Measurements from ENCODE around the gene STYK1. TPM values are rescaled to one million over a fixed set of nuclear protein-coding genes. Genes with fewer than 3 reads are reported as not detected.

Gene STYK1, protein sequence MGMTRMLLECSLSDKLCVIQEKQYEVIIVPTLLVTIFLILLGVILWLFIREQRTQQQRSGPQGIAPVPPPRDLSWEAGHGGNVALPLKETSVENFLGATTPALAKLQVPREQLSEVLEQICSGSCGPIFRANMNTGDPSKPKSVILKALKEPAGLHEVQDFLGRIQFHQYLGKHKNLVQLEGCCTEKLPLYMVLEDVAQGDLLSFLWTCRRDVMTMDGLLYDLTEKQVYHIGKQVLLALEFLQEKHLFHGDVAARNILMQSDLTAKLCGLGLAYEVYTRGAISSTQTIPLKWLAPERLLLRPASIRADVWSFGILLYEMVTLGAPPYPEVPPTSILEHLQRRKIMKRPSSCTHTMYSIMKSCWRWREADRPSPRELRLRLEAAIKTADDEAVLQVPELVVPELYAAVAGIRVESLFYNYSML
- 5.7 TPM for total RNA-seq

DNA sequence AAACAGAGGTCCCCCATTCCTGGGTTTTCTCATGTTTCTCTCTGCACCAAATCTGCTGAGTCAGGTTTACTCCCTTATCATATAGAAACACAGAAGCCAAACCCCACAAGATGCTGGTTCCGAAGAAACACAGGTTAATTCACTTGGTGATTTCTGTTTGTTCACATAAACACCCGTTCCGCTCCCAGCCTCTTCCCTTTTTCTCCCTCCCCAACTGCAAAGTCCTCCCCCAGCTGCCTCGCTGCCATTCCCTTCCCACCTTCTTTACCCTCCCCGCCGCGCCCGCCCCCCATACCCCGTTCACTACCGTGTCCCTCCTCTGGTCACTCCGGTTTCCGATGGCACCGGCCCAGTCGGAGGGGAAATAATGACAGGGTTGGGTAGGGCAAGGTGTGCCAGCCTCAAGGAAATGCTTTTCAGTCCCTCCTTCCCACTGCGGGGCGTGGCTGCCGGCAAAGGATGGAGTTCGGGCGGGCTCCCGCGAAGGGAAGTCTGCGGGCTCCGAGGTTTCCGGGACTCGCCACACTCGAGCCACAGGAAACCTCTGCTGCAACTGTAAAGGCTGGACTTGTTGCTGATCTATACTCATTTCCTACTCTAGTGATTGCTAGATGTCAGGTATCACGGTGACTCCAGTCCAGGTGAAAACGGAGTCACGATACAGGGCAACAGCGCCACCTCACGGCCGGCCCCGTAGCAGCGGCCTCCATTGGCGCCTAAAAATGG is at the start of gene STYK1:
Gene STYK1, minus strand, starts transcription at position 394 of the 726 bp plus-strand sequence. CDS start 39,434 bp downstream, outside the sequence.
- peak; percentile 95 for ATAC-seq

DNA sequence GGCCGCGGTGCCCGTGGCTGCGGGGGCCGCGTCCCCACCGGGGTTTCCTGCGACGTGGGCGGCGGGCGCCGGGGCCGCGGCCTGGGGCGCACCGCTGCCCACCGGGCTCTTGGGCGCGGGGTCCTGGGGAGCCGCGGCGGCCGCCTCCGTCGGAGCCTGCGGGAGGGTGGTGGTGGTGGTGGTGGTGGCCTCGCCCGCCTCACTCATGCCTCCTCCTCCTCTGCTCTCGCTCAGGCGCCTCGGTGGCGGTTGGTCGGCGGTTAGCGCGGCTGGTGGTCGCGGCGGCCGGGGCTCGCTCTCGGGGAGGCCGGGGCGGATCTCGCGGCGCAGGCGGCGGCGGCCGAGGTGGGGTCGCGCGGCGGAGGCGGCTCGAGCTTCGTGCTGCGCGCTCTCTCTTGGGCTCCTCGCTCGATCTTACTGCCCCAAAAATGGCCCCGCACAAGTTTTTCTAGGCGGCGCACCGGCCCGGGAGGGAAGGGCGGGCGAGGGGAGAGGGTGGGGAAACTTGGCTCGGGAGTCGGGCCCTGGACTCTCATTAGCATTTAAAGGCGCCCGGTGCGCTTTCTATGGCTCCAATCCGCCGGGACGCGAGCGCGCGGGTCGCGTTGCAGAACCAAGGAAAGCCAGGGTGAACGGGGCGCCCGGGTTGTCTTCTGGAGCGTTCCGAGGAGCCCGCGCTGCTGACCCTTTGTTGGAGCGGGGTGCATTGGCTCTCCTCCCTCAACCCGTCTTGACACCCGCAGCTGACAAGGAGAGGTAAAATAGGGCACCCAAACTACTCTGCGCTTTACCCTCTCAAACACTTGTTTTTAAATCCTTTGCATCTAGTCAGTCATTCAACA is 49.3 kb upstream of the STYK1 start, which contains the start of gene YBX3:
Gene YBX3, minus strand, starts transcription at position 419 of the 842 bp plus-strand sequence. Its CDS starts 212 bp downstream, at position 207.
- ATAC-seq: peak; percentile 67

DNA sequence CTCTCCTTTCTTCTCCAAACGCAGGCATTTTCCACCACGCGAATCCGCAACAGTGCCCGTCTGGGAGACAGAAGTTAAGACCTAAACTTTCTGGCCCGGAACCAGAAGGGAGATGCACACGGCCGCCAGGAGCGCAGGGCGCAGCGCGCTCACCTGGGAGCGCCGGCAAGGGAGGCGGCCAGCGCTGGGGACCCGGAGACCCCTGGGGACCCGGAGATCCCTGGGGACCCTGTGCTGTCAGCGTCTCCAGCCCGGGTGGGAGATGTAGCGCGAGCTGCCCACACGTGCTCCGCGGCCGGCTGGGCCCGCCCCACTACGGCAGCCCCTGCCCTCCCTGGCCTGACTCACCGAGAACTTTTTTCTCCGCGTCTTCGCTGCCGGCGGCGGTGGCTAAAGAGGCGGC is 48.7 kb upstream of the STYK1 start:
- ATAC-seq: peak; percentile 64

DNA sequence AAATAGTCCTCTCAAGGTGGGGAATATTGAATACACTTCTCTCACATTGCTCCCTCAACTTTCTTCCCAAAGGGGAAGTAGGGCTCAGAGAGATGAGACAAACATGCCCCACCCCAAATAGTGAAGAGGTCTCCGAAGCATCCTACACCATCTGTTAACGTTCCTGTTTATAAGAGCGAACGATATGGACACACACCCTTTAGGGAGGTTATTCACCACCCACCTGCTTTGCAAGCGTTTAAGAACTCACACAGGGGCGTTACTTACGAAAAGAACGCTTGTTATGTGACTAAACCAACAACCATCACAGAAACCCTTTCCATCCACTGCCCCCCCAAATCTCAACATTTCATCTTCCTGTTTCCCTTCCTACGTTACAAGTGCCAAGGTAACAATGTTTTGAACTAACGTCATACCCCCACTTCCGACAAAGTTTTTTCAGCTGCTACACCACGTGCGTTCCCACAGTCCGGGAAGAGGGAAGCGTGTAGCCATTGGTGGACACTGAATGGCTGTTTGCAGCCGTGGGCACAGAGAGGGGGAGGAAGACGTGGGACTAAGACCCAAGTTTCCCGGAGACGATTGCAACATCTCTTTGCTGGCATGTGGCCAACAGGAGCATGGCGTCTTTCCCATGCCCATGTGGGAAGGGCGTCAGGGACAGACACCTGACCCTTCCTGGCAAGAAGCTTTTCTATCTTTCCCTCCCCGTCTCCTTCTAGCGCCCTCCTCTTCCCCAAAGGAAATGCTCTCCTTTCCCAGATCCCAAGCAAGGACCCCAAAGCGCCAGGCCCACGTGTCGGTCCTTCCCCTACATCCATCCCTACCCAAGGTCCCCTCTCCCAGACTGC is 48.0 kb upstream of the STYK1 start:
- peak; percentile 80 for ATAC-seq

DNA sequence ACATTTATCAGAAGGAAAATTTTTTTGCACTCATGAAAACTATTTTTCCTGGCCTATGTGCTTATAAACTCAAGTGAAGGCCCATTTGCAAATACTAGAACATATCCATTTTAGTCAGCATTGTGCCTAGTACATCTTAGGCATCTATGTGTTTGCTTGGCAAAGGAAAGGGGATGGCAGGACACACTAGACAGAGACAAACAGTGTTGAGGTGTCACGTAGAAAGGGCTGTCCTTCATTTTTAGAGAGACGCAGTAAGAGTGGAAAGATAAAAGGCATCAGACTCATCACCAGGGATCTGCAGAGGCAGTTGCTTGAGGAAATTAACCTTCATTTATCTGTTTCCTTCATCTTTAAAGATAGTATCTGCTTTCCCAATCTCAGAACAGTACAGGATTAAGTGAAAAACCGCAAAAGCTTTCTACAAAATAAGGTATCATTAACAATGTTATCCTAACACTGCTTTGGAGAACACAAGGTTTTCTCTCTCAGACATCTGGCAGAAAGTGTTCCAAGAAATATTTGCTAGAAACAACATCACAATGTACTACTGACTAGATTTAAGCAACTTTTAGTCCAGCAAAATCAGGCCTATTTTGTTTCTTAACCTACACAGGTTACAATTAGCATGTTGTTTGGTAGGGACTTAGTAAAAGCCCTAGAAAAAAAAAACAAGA is 47.3 kb upstream of the STYK1 start:
- ATAC-seq: no peak

DNA sequence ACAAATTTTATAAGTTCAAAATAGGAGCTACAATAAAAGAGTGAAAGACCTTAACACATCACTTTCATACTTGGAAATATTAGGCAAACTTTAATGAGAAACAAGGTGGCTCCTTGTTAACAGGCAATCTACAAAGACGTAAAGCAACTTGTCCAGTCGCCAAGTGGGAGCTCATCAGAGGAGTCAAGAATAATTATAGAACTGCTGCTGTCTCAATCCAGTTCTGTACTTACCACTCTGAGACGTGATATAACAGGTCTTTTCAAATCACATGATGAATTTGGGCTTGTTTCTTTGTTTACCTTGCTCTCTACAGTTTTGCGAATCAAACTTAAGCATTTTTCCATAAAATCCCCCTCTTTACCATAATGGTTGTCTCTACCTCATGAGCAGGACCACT is 45.6 kb upstream of the STYK1 start:
- ATAC-seq: peak; percentile 29

DNA sequence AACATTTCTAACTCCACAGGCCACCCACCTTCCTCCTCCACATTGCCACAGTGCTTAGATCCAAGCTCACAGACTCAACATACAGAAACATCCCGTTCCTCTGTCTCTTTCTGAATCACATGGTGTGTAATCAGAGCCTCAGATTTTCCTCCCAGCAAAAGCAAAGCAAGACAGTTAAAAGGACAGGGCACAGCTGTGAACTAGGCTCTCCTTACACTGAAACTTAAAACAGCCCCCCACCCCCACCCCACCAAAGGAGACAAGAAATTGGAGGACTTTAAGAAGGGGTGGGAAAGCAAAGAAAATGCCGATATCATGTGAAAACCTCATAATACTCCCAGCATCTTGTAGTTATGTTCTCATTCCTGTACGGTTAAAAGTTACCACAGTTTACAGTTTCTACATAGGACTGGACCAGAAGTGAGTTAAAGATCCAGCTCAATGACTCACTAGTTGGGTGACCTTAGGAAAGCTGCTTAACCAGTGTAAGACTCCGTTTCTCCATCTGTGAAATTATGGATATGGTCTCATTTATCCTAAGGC is 44.5 kb upstream of the STYK1 start:
- peak; percentile 24 for ATAC-seq

DNA sequence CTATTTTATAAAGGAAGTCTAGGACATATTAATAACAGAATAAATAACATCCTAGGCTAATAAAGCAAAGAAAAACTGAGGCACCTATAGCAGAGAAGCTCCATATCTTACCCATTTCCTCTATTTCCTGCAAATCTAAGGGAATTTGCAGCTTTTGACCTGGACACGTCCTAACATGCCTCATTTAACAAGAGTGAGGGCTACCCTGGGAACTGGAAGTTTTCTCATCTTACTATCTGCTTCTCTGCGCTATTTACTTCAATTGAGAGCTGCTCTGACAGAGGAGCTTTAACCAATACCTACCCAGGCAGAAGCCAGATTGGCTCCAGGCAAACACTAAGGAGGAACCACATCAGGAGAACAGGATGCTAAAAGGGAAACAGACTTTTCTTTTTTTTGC is 43.6 kb upstream of the STYK1 start:
- no peak for ATAC-seq

DNA sequence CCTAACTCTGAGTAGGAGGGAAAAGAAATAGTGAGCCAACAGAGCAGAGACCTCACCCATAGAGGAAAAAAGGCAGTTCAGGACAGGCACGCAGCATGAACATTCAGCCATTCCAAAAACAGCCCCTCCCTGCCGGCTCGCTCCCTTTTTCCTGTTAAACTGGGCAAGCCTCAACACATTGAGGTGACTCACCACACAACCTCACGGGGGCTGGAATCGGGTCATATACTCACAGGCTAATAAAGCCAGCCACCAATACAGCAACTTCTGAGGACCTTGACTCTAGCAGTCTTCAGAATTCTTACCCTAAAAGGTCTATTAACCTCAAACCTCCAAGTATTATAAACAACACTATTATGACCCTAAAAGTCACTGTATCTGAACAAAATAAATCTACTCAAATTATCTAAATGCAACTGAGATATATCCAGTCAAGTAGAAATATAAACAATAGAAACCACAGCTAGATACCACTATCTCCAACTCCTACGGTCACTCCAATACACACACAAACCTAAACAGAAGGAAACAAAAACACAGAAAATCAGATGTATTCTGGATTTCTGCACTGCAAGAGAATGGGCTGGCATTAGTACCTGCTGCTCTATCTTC is 43.0 kb upstream of the STYK1 start:
- peak; percentile 87 for ATAC-seq

DNA sequence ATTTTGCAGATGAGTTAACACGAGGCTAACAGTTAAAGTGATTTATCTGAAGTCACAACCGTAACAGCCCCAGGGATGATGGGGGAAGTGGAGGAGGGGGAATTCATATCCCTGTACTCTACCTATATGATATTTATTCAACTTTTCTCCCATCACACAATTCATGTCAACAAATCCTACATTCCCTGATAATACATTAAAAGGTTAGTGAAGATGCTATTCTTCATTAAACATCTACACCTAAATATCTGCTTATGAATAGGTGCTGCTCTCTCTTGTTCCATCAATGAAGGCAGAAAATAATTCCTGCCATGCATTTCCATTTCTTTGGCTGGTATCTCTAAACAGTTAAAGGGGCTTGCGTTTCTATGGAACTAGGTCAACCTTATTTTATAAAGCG is 42.4 kb upstream of the STYK1 start:
- ATAC-seq: peak; percentile 1

DNA sequence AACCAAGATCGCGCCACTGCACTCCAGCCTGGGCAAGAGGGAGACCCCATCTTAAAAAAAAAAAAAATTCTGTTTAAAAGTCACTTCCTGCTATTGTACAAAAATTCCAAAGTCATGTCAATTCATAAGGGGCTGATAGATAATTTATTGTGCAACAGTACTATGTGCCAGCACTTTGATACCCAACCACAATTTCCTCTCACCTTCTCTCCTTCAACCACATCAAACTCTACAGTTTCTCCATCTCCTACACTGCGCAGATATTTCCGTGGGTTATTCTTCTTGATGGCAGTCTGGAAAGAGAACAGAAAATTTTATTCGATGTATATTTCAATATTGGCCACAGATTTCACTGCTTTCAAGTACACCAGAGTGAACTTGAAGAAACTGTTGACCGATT is 41.6 kb upstream of the STYK1 start:
- ATAC-seq: no peak

DNA sequence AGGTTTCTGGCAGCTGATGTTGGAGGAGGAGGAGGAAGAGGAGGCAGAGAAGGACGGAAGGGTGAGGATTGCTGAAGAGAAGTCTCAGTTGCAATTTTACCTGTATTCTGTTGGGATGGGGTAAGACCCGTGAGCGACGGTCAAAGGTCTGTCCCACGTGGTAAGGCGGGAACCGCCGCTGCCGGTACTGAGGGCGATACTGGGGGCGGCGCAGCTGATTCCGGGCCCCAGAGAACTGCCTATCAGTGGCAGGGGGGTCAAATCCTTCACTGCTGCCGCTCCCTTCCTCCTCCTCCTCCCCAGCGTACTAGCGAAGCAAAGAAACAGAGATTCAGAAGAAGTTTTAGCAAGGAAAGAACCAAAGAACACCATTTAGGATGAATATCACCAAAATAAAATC is 36.0 kb upstream of the STYK1 start:
- ATAC-seq: no peak

DNA sequence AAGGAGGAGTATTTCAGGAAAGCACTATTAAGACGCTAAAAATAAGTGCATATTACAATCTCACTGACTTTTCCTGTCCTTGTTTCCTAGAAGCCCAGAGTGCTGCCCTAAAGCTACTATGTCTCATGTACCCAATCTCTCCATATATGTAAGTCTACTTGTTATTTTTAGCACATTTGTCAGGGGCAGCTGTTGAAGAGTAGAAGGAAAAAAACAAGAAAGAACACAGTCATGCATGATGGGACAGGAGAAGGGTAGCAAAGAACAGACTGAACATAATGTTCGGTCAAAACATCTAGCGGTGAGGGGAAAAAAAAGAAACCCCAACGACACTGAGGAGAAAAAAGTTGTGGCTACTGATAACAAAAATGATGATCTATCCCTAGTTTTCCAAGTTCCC is 35.0 kb upstream of the STYK1 start:
- ATAC-seq: no peak

DNA sequence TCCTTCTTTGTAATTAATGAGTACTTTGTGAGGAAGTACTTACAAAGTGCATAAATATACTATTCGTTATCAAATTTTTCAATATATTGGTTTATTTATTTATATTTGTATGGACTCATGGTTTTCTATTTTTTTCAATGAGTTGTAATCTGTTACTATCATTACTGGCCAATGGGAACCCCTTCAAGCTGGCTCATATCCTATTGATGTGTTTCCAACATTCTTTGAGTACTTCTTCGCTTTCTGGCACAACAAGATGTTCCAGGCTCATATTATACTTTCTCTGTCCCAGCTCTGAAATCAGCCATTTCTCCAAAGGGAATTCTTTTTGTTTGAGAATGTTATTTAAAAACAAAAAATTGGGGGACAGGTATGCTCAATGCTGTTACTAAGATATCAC is 31.8 kb upstream of the STYK1 start:
- no peak for ATAC-seq

DNA sequence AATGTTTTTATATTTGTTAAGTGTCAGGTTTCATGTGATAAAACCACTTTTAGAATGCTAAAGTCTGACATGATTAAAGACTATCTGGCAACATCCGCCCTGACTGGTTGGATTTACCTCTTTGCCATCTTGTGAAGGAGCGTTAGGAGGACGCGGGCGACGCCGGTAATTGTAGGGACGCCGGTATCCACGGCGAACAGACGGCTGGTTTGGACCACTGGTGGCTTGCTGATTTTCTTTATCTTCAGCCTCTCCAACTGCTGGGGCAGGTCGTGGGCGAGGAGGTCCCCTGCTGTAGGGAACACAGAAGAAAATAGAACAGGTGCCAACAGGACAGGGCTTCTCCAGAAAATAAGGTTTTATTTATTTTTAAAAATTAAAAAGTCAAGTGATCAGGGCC is 28.0 kb upstream of the STYK1 start:
- no peak for ATAC-seq

DNA sequence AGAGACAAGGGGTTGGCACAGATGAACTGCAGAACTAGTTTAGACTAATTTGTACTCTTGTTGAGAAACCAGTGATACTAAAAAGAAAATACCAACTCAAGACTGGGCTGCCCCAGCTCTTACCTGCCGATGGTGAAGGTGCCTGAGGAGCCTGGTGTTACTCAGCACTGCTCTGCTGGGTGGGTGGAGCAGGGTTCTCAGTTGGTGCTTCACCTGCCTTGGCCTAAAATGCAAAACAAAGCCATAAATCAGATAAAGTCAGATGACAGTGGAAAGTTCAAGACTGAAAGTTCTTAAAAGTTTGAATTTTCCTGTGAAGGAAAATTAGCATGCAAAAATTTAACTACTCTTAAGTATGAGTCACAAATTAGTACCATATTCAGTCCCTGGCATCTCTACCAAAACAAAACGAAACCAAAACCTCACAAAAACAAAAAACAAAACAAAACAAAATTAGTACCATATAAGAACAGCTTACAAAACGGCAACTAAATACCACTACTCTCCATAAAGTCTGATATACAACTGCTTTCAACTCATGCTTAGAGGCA is 27.4 kb upstream of the STYK1 start:
- ATAC-seq: peak; percentile 56

DNA sequence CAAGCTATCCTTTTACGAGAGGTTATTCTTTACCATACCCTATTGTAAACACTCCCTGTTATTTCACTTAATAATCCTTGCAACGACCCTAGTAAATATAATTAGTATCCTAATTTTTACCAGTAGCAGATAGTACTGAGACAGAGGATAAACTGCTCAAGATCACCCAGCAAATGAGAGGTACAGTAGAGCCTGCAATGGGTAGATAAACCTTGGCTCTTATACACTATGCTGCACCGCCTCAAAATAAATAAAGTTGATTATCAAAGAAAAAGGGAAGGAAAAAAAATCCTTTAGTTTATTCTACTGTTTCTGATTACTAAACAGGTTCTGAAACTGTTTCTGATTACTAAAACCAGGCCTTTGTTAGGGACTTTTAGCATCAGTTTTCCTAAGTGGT is 26.7 kb upstream of the STYK1 start:
- ATAC-seq: no peak

DNA sequence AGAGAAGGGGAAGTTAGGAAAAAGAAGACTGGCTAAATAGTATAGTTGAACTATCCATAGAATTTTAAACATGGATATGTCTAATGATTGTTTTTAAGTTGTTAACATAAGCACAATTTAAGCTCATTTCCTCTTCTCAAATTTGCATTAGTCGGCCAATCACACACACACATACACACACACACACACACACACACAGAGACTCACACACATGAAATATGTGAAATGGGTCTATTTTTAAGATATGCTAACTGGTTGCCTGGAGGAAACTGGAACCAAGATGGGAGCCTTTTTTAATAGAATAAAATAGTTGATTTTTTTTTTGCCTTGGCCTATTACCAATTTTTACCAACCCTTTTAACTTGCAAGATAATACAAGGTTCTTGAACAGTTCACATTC is 24.0 kb upstream of the STYK1 start:
- no peak for ATAC-seq

DNA sequence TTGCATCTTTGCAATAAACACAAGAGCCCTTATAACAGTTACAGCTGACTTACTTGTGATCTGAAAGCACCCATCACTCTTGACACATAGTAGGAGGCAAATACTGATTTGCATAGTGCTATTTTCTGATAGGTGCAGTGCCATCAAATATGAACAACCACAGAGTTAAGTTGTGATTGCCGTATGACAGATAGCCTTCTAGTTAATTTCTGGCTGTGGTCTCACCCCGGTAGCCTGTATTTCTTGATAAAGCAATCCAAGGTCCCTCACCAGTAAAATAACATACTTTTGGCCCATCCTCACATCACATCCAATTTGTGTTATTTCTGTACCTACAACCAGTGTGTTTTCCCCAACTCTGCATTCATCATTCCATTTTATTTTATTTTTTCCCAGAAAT is 23.3 kb upstream of the STYK1 start:
- ATAC-seq: no peak

DNA sequence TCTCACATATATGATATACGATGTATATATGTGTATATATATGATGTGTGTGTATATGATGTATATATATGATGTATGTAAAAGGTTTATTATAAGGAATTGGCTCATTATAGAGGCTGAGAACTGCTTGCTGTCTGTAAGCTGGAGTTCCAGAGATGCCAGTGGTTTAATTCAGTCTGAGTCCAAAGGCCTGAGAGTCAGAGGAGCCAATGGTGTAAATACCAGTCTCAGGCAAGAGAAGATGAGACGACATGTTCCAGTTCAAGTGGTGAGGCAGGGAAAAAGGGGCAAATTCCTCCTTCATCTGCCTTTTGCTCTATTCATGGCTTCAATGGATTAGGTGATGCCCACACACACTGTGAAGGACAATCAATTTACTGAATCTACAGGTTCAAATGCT is 17.1 kb upstream of the STYK1 start:
- ATAC-seq: no peak
